Prostate gland (tissue), 2 donors: ENCODE measurements around the gene FAM118B. TPM values are rescaled to one million over a fixed set of nuclear protein-coding genes. Genes with fewer than 3 reads are reported as not detected.
"Not testable (repeated sequence)": the region's sequence is repeated elsewhere in the genome, so short reads cannot be mapped to it uniquely, and the experiment has no call there.

ENCODE experiments used
- DNase-seq: peaks from one replicate; pipeline ENCODE4 v3.0.0-alpha.2; 2019; ENCODE audit warnings: low spot score
- H3K27ac ChIP-seq, 2 donors: fragments of 200-600 bp; sonication (generic); 2 replicates each; pipeline ENCODE4 v1.5.1; 2017 to 2019
- H3K27me3 ChIP-seq: fragments of 200-600 bp; sonication (generic); replicated peaks from 2 replicates; pipeline ENCODE4 v1.5.1; 2019; ENCODE audit not compliant: insufficient read depth
- H3K36me3 ChIP-seq, 2 donors: fragments of 200-600 bp; sonication (generic); 1 replicate in 1 of 2; 2 replicates in 1 of 2; pipeline versions ENCODE4 v1.5.1 to v1.8.1; 2017 to 2019
- H3K4me1 ChIP-seq: fragments of 200-600 bp; sonication (generic); replicated peaks from 2 replicates; pipeline ENCODE4 v1.5.1; 2019
- H3K4me3 ChIP-seq, 2 donors: fragments of 200-600 bp; sonication (generic); 2 replicates each; pipeline ENCODE4 v1.5.1; 2017 to 2019
- H3K9me3 ChIP-seq: fragments of 200-600 bp; sonication (generic); 2 replicates; pipeline ENCODE4 v1.5.1; 2017
- POLR2A ChIP-seq: fragments of 450-650 bp; IDR thresholded peaks from one replicate; pipeline ENCODE4 v1.6.1; 2016; ENCODE audit warnings: antibody characterized with exemption, mild to moderate bottlenecking
- POLR2AphosphoS5 ChIP-seq: sonication (generic); formaldehyde crosslinking; IDR thresholded peaks from one replicate; pipeline ENCODE4 v1.6.1; 2017; ENCODE audit warnings: antibody characterized with exemption
- WGBS: methylation state at CpG from one replicate; pipeline ENCODE4 v1.1.5; 2018; 5-methylcytosine and 5-hydroxymethylcytosine counted together
- intact Hi-C: fragments of 100-400 bp; cut with DNase I; formaldehyde crosslinking; loops from one replicate; pipeline ENCODE4 v1.14.2; 2022
- total RNA-seq, 2 donors: library from RNA; depleted of rRNA; stranded (reverse); fragments of >200 nt; gene quantifications; one replicate each; pipeline ENCODE4 v1.1.0, GENCODE V29; 2016
- TF ChIP-seq, protein P1 (sequence below), 4 experiments: fragments of 200-600 bp in 2 of 4; fragments of 450-650 bp in 2 of 4; sonication (generic) in 2 of 4; IDR thresholded peaks; 1 replicate in 3 of 4; 2 replicates in 1 of 4; pipeline ENCODE4 v1.5.1; 2016 to 2019; ENCODE audit warnings: antibody characterized with exemption in 4 of 4, mild to moderate bottlenecking in 2 of 4, moderate library complexity in 2 of 4

The FAM118B gene
- total RNA-seq, 2 donors from 2014 or later = 18.9 to 21.7 TPM

GRCh38 chr11:126304457-126305075 is 93.0 kb downstream of the FAM118B start:
- no peaks in the 10 kb centered on the region for H3K27me3 ChIP-seq

DNA sequence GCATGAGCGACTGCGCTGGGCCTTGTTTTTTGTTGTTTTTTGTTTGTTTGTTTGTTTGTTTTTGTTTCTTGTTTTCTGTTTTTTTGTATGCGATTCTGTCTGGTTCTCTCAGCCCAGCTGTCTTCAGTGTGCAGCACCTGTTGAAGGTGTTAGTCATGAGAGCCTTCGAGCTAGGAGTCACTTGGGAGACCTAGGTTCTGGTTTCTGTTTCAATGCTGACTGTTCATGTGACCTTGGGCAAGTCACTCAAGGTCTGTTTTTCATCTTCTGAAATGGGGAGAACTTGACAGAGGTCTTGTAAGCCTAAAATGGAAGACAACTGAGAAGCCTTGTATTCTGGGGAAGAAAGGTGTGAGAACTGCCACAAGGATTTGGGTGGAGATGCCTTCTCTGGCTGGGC is 94.1 kb downstream of the FAM118B start:
- Histone ChIP-seq H3K27ac (no peak overlapping the region), H3K4me1 (no peaks in the 10 kb centered on the region), H3K4me3 (no peak overlapping the region), H3K36me3 (no peaks in the 10 kb centered on the region), H3K9me3 (no peaks in the 10 kb centered on the region), H3K27me3 (no peaks in the 10 kb centered on the region)
- no peak for DNase-seq
- TF ChIP-seq POLR2A (no peak), POLR2AphosphoS5 (no peak)
- TF ChIP-seq, protein P1, sequence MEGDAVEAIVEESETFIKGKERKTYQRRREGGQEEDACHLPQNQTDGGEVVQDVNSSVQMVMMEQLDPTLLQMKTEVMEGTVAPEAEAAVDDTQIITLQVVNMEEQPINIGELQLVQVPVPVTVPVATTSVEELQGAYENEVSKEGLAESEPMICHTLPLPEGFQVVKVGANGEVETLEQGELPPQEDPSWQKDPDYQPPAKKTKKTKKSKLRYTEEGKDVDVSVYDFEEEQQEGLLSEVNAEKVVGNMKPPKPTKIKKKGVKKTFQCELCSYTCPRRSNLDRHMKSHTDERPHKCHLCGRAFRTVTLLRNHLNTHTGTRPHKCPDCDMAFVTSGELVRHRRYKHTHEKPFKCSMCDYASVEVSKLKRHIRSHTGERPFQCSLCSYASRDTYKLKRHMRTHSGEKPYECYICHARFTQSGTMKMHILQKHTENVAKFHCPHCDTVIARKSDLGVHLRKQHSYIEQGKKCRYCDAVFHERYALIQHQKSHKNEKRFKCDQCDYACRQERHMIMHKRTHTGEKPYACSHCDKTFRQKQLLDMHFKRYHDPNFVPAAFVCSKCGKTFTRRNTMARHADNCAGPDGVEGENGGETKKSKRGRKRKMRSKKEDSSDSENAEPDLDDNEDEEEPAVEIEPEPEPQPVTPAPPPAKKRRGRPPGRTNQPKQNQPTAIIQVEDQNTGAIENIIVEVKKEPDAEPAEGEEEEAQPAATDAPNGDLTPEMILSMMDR (IDR thresholded peaks at IDR 0.05) = no peak
- intact Hi-C loops = no loop called here
- 90% methylated on average over 4 of the region's 4 CpGs for WGBS

More at GRCh38 chr11:126304457-126305075, 93.0 kb downstream of the FAM118B start:
- DNase-seq = no peak
- Histone ChIP-seq H3K9me3 (no peaks in the 10 kb centered on the region), H3K36me3 (no peaks in the 10 kb centered on the region), H3K4me3 (peak overlapping the region; percentile 52 to 54), H3K27ac (peak overlapping the region; percentile 83 to 91), H3K4me1 (no peaks in the 10 kb centered on the region)
- TF ChIP-seq, protein P1 (IDR thresholded peaks at IDR 0.05) = no peak
- no peak for TF ChIP-seq POLR2A
- TF ChIP-seq POLR2AphosphoS5 = no peak
- intact Hi-C loops = no loop called here
- WGBS = 21% methylated on average over 12 of the region's 12 CpGs

GRCh38 chr11:126307706-126308105 is 96.1 kb downstream of the FAM118B start:
- Histone ChIP-seq H3K27ac (no peak overlapping the region), H3K9me3 (no peaks in the 10 kb centered on the region), H3K4me3 (no peak overlapping the region), H3K36me3 (no peaks in the 10 kb centered on the region), H3K27me3 (no peaks in the 10 kb centered on the region), H3K4me1 (no peaks in the 10 kb centered on the region)
- 33% methylated on average over 5 of the region's 5 CpGs for WGBS
- intact Hi-C loops = no loop called here
- DNase-seq = no peak
- TF ChIP-seq, protein P1 (IDR thresholded peaks at IDR 0.05) = peak in 2 of 4 experiments; percentile 26 to 43
- no peak for TF ChIP-seq POLR2A

DNA sequence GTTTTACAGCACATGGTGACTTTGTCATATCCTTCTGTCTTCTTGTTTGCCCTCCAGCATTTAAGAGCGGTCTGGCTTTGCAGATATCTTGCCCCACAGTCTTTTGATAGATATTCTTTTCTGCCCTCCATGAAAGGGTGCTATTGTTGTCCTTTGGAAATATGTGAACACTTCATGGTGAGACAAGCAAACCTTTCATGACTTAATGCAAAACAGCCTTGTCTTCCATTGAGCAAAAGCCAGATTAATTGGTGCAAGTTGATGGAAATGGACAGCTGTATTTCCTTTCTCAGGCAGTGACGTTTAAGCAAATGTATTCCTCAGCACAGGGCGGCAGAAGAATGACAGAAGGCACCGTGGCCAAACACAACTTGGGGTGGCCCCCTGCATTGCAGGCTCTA is 96.7 kb downstream of the FAM118B start:
- Histone ChIP-seq H3K36me3 (no peaks in the 10 kb centered on the region), H3K27ac (no peak overlapping the region), H3K4me3 (no peak overlapping the region), H3K4me1 (no peaks in the 10 kb centered on the region), H3K9me3 (no peaks in the 10 kb centered on the region), H3K27me3 (no peaks in the 10 kb centered on the region)
- no peak for DNase-seq
- 58% methylated on average over 4 of the region's 4 CpGs for WGBS
- TF ChIP-seq POLR2A (no peak), POLR2AphosphoS5 (no peak)
- TF ChIP-seq, protein P1 (IDR thresholded peaks at IDR 0.05) = no peak
- intact Hi-C loops = no loop called here

GRCh38 chr11:126308771-126309170 is 97.2 kb downstream of the FAM118B start:
- H3K4me1 ChIP-seq, H3K4me3 ChIP-seq, H3K9me3 ChIP-seq, DNase-seq, intact Hi-C loops, H3K27me3 ChIP-seq, H3K36me3 ChIP-seq, H3K27ac ChIP-seq: not testable (repeated sequence)
- WGBS = 85% methylated on average over 4 of the region's 4 CpGs
